T-helper 2 cell treated with Interferon-gamma antibody and Interleukin-4, amounts not matched to agents 5 μg/mL and 100 μg/mL, for 36 hours (primary cell): ENCODE data around the gene OR1D5.
"Not testable (repeated sequence)": the region's sequence is repeated elsewhere in the genome, so short reads cannot be mapped to it uniquely, and the experiment has no call there.

Experiments
- DNase-seq: peaks from one replicate; pipeline ENCODE4 v3.0.0; 2021; ENCODE audit warnings: low spot score
- H3K27ac Mint-ChIP-seq: one replicate; pipeline ENCODE4 v1.8.0; 2021; ENCODE audit warnings: mild to moderate bottlenecking, mixed read lengths
- H3K27me3 Mint-ChIP-seq: one replicate; pipeline ENCODE4 v1.8.0; 2021; ENCODE audit warnings: low read depth, mixed read lengths
- H3K36me3 Mint-ChIP-seq: one replicate; pipeline ENCODE4 v1.8.0; 2021; ENCODE audit warnings: low read depth, mixed read lengths
- H3K4me1 Mint-ChIP-seq: one replicate; pipeline ENCODE4 v1.8.0; 2021; ENCODE audit warnings: low read depth, mixed read lengths
- H3K4me3 Mint-ChIP-seq: one replicate; pipeline ENCODE4 v1.8.0; 2022; ENCODE audit warnings: mild to moderate bottlenecking, moderate library complexity, mixed read lengths
- H3K9me3 Mint-ChIP-seq: one replicate; pipeline ENCODE4 v1.8.0; 2021; ENCODE audit warnings: mixed read lengths

The OR1D5 gene

GRCh38 chr17:3063507-3063906, at the start of gene OR1D5:
OR1D5 (minus strand) TSS chr17:3063607; CDS start chr17:3063607, 0 bp downstream.
- not testable (repeated sequence) for H3K9me3 Mint-ChIP-seq, H3K4me1 Mint-ChIP-seq, H3K4me3 Mint-ChIP-seq, H3K27ac Mint-ChIP-seq, H3K36me3 Mint-ChIP-seq, DNase-seq, H3K27me3 Mint-ChIP-seq

GRCh38 chr17:3104322-3104721, 40.9 kb upstream of the OR1D5 start, which contains the start of gene OR1D2:
OR1D2 (minus strand) TSS chr17:3104422; CDS start chr17:3092996, 11,426 bp downstream.
- Mint-ChIP-seq H3K4me3 (no peak within 1 kb of the TSS), H3K27ac (no peak within 1 kb of the TSS), H3K36me3 (no peaks in the 10 kb centered on the region), H3K4me1 (no peaks in the 10 kb centered on the region), H3K9me3 (no peaks in the 10 kb centered on the region), H3K27me3 (peaks cover 2% of the 10 kb centered on the region)
- DNase-seq: no peak

- H3K36me3 Mint-ChIP-seq, H3K4me3 Mint-ChIP-seq, H3K27ac Mint-ChIP-seq, H3K27me3 Mint-ChIP-seq, H3K4me1 Mint-ChIP-seq, DNase-seq, H3K9me3 Mint-ChIP-seq: not testable (repeated sequence)
Observed at GRCh38 chr17:3073850-3074249, 10.4 kb upstream of the OR1D5 start.

GRCh38 chr17:3065192-3065591, 1.8 kb upstream of the OR1D5 start:
- not testable (repeated sequence) for H3K4me3 Mint-ChIP-seq, H3K27me3 Mint-ChIP-seq, H3K36me3 Mint-ChIP-seq, H3K9me3 Mint-ChIP-seq, H3K4me1 Mint-ChIP-seq, H3K27ac Mint-ChIP-seq, DNase-seq

GRCh38 chr17:3062824-3063377, 506 bp downstream of the OR1D5 start:
- DNase-seq, H3K36me3 Mint-ChIP-seq, H3K27ac Mint-ChIP-seq, H3K4me1 Mint-ChIP-seq, H3K27me3 Mint-ChIP-seq, H3K9me3 Mint-ChIP-seq, H3K4me3 Mint-ChIP-seq: not testable (repeated sequence)

GRCh38 chr17:3054868-3055267, 8.5 kb downstream of the OR1D5 start:
- DNase-seq, H3K4me3 Mint-ChIP-seq, H3K4me1 Mint-ChIP-seq, H3K27me3 Mint-ChIP-seq, H3K36me3 Mint-ChIP-seq, H3K27ac Mint-ChIP-seq, H3K9me3 Mint-ChIP-seq: not testable (repeated sequence)

- H3K36me3 Mint-ChIP-seq: no peaks in the 10 kb centered on the region
- H3K4me1 Mint-ChIP-seq: peaks cover 9% of the 10 kb centered on the region
- no peaks in the 10 kb centered on the region for H3K27me3 Mint-ChIP-seq
- H3K9me3 Mint-ChIP-seq: no peaks in the 10 kb centered on the region
- H3K27ac Mint-ChIP-seq: no peak overlapping the region
- peak overlapping the region; percentile 97 for H3K4me3 Mint-ChIP-seq
- DNase-seq: no peak
Observed at GRCh38 chr17:3049705-3050295, 13.6 kb downstream of the OR1D5 start.

- Mint-ChIP-seq H3K9me3 (peaks cover 7% of the 10 kb centered on the region), H3K27me3 (no peaks in the 10 kb centered on the region), H3K4me3 (peak overlapping the region; percentile 97), H3K4me1 (peaks cover 9% of the 10 kb centered on the region), H3K27ac (peak overlapping the region; percentile 85), H3K36me3 (no peaks in the 10 kb centered on the region)
- peak; percentile 90 for DNase-seq
Observed at GRCh38 chr17:3048727-3049471, 14.5 kb downstream of the OR1D5 start.

- no peak for DNase-seq
- no peaks in the 10 kb centered on the region for H3K36me3 Mint-ChIP-seq
Observed at GRCh38 chr17:3046753-3047152, 16.7 kb downstream of the OR1D5 start.

GRCh38 chr17:3043737-3044365, 19.6 kb downstream of the OR1D5 start:
- H3K9me3 Mint-ChIP-seq: peaks cover 16% of the 10 kb centered on the region
- H3K27me3 Mint-ChIP-seq: no peaks in the 10 kb centered on the region
- peak; percentile 3 for DNase-seq
- H3K27ac Mint-ChIP-seq: no peak overlapping the region
- peaks cover 4% of the 10 kb centered on the region for H3K4me1 Mint-ChIP-seq
- H3K4me3 Mint-ChIP-seq: no peak overlapping the region
- H3K36me3 Mint-ChIP-seq: no peaks in the 10 kb centered on the region

More at GRCh38 chr17:3046753-3047152, 16.7 kb downstream of the OR1D5 start:
- Mint-ChIP-seq H3K9me3 (peaks cover 16% of the 10 kb centered on the region), H3K4me1 (peaks cover 9% of the 10 kb centered on the region), H3K27ac (no peak overlapping the region), H3K4me3 (no peak overlapping the region), H3K27me3 (no peaks in the 10 kb centered on the region)

GRCh38 chr17:3040882-3041281, 22.5 kb downstream of the OR1D5 start:
- Mint-ChIP-seq H3K4me1 (no peaks in the 10 kb centered on the region), H3K9me3 (peaks cover 16% of the 10 kb centered on the region), H3K4me3 (no peak overlapping the region), H3K27ac (no peak overlapping the region), H3K27me3 (no peaks in the 10 kb centered on the region), H3K36me3 (no peaks in the 10 kb centered on the region)
- peak; percentile 1 for DNase-seq

- H3K27ac Mint-ChIP-seq: no peak overlapping the region
- no peak overlapping the region for H3K4me3 Mint-ChIP-seq
- no peaks in the 10 kb centered on the region for H3K4me1 Mint-ChIP-seq
- H3K36me3 Mint-ChIP-seq: no peaks in the 10 kb centered on the region
- H3K9me3 Mint-ChIP-seq: peaks cover 16% of the 10 kb centered on the region
- no peaks in the 10 kb centered on the region for H3K27me3 Mint-ChIP-seq
- no peak for DNase-seq
Observed at GRCh38 chr17:3039736-3040135, 23.7 kb downstream of the OR1D5 start.

GRCh38 chr17:3038941-3039340, 24.5 kb downstream of the OR1D5 start:
- H3K27ac Mint-ChIP-seq: no peak overlapping the region

GRCh38 chr17:3037259-3037658, 26.1 kb downstream of the OR1D5 start:
- Mint-ChIP-seq H3K4me1 (no peaks in the 10 kb centered on the region), H3K4me3 (no peak overlapping the region), H3K27ac (no peak overlapping the region), H3K9me3 (peaks cover 3% of the 10 kb centered on the region), H3K27me3 (no peaks in the 10 kb centered on the region), H3K36me3 (no peaks in the 10 kb centered on the region)
- DNase-seq: no peak

More at GRCh38 chr17:3038941-3039340, 24.5 kb downstream of the OR1D5 start:
- H3K4me3 Mint-ChIP-seq: no peak overlapping the region
- H3K4me1 Mint-ChIP-seq: no peaks in the 10 kb centered on the region
- no peaks in the 10 kb centered on the region for H3K27me3 Mint-ChIP-seq
- DNase-seq: no peak
- peaks cover 9% of the 10 kb centered on the region for H3K9me3 Mint-ChIP-seq
- H3K36me3 Mint-ChIP-seq: no peaks in the 10 kb centered on the region
